ENCODE measurements around the gene TMEM158. TPM values are rescaled to one million over a fixed set of nuclear protein-coding genes. Genes with fewer than 3 reads are reported as not detected.

Gene TMEM158
- polyA plus RNA-seq, 1 donor from 2014 or later, result 7.9 TPM

DNA sequence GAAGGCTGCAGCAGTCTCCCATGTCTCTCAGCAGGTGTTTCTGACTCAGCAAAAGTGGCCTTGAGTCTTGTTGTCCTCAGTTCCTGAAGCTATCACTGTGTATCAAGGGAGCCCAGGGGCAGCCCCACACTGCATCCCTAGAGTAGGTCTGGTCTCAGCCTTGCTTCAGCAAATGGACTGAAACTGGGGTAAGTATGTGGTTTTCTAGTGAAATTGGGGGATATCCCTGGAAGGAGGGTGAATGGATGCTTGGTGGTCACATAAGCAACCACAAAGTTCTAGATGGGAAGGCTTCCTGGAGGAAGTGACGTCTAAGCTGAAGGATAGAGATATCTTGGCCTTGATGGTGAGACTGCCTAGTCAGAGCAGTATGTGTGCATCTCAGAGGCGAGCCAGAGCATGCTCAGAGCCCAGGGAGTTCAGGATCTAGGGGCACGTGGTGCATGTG, 38.4 kb downstream of the TMEM158 start:
- no peaks in the 10 kb centered on the region for H3K27me3 ChIP-seq (ENCODE audit: insufficient read depth, low read depth, low read length)
- no peak overlapping the region for H3K27ac ChIP-seq (ENCODE audit: low read length)
- no peaks in the 10 kb centered on the region for H3F3A ChIP-seq (ENCODE audit: insufficient read depth, low read length, poor library complexity, severe bottlenecking)
- no peaks in the 10 kb centered on the region for H3K79me2 ChIP-seq (replicated peaks; ENCODE audit: insufficient read depth, low read length)
- no peaks in the 10 kb centered on the region for H3K9me3 ChIP-seq (ENCODE audit: low read length)
- H3K9ac ChIP-seq (ENCODE audit: low read length), result no peak overlapping the region
- no peaks in the 10 kb centered on the region for H4K20me1 ChIP-seq (ENCODE audit: insufficient read depth)
- H3K36me3 ChIP-seq (ENCODE audit: insufficient read depth, low read length), result no peaks in the 10 kb centered on the region
- H3K4me3 ChIP-seq (ENCODE audit: low read length), result no peak overlapping the region
- TF ChIP-seq TAF1 (IDR thresholded peaks at IDR 0.05; ENCODE audit: low read depth), result no peak
- TF ChIP-seq, protein P1, sequence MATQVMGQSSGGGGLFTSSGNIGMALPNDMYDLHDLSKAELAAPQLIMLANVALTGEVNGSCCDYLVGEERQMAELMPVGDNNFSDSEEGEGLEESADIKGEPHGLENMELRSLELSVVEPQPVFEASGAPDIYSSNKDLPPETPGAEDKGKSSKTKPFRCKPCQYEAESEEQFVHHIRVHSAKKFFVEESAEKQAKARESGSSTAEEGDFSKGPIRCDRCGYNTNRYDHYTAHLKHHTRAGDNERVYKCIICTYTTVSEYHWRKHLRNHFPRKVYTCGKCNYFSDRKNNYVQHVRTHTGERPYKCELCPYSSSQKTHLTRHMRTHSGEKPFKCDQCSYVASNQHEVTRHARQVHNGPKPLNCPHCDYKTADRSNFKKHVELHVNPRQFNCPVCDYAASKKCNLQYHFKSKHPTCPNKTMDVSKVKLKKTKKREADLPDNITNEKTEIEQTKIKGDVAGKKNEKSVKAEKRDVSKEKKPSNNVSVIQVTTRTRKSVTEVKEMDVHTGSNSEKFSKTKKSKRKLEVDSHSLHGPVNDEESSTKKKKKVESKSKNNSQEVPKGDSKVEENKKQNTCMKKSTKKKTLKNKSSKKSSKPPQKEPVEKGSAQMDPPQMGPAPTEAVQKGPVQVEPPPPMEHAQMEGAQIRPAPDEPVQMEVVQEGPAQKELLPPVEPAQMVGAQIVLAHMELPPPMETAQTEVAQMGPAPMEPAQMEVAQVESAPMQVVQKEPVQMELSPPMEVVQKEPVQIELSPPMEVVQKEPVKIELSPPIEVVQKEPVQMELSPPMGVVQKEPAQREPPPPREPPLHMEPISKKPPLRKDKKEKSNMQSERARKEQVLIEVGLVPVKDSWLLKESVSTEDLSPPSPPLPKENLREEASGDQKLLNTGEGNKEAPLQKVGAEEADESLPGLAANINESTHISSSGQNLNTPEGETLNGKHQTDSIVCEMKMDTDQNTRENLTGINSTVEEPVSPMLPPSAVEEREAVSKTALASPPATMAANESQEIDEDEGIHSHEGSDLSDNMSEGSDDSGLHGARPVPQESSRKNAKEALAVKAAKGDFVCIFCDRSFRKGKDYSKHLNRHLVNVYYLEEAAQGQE (IDR thresholded peaks at IDR 0.05; ENCODE audit: borderline replicate concordance), result no peak
- TF ChIP-seq SMC3 (conservative IDR thresholded peaks at IDR 0.05; ENCODE audit: poor library complexity), result no peak
- H2AFZ ChIP-seq (ENCODE audit: low read depth, low read length), result no peak overlapping the region
- no peak overlapping the region for H3K4me2 ChIP-seq (ENCODE audit: low read length)
- H3K9me2 ChIP-seq (ENCODE audit: insufficient read depth, low read length), result no peaks in the 10 kb centered on the region

DNA sequence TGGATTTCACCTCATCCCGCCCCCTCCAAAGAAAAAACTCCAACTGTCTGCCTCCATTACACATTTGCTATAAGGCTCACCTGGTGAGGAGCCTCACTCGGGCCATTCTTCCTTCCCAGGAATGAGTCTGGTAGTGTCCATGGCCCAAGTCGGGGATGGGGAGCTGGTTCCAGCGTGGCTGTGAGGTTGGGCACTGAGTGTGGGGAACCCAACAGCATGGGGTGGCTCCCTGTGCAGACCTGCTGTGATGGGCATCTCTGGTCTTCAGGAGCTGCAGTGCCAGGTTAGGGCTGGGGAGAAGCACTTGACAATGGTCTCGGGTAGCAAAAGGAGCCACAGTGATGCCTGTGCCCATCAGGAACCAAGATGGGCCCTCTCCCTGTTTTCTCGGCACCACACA, 39.2 kb downstream of the TMEM158 start:
- no peak overlapping the region for H3K4me3 ChIP-seq (ENCODE audit: low read length)
- no peak overlapping the region for H3K27ac ChIP-seq (ENCODE audit: low read length)
- no peaks in the 10 kb centered on the region for H3F3A ChIP-seq (ENCODE audit: insufficient read depth, low read length, poor library complexity, severe bottlenecking)
- TF ChIP-seq POLR2AphosphoS5 (IDR thresholded peaks at IDR 0.05) (no peak), EP300 (conservative IDR thresholded peaks at IDR 0.05; ENCODE audit: poor library complexity, severe bottlenecking) (no peak), RAD21 (conservative IDR thresholded peaks at IDR 0.05) (no peak), TAF1 (IDR thresholded peaks at IDR 0.05; ENCODE audit: low read depth) (no peak), EZH2 (IDR thresholded peaks at IDR 0.05; ENCODE audit: borderline replicate concordance, insufficient read depth, low read length, poor library complexity, severe bottlenecking) (no peak)
- H4K20me1 ChIP-seq (ENCODE audit: insufficient read depth), result no peaks in the 10 kb centered on the region
- no peaks in the 10 kb centered on the region for H3K79me2 ChIP-seq (replicated peaks; ENCODE audit: insufficient read depth, low read length)
- H3K36me3 ChIP-seq (ENCODE audit: insufficient read depth, low read length), result no peaks in the 10 kb centered on the region
- H3K9ac ChIP-seq (ENCODE audit: low read length), result no peak overlapping the region
- no peaks in the 10 kb centered on the region for H3K27me3 ChIP-seq (ENCODE audit: insufficient read depth, low read depth, low read length)
- H3K4me2 ChIP-seq (ENCODE audit: low read length), result no peak overlapping the region
- no peaks in the 10 kb centered on the region for H3K9me3 ChIP-seq (ENCODE audit: low read length)
- no peaks in the 10 kb centered on the region for H3K9me2 ChIP-seq (ENCODE audit: insufficient read depth, low read length)
- H2AFZ ChIP-seq (ENCODE audit: low read depth, low read length), result no peak overlapping the region

DNA sequence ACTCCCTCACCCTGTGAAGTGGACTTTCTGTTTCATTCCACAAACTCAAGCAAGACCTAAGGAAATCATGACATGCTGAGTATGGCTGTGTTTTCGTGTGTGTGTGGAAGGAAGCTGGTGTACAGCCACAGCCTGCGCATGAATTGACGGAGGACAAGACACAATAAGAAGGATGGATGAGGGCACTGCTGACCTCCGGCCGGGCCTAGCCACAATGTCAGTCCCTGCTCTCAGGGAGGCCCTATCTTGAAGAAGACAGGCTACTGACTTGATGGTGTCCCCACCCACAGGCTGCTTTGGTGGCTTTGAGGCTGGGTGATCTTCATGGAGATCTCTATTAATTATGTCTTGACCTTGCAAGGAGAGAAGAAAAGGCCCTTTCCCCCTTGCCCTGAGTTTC, 40.6 kb downstream of the TMEM158 start:
- no peak overlapping the region for H3K4me3 ChIP-seq (ENCODE audit: low read length)

More for the DNA sequence above, 40.6 kb downstream of the TMEM158 start:
- Histone ChIP-seq H2AFZ (ENCODE audit: low read depth, low read length) (no peak overlapping the region), H3K9ac (ENCODE audit: low read length) (no peak overlapping the region), H3K27ac (ENCODE audit: low read length) (no peak overlapping the region), H3K79me2 (replicated peaks; ENCODE audit: insufficient read depth, low read length) (no peaks in the 10 kb centered on the region), H3K4me2 (ENCODE audit: low read length) (no peak overlapping the region), H3F3A (ENCODE audit: insufficient read depth, low read length, poor library complexity, severe bottlenecking) (no peaks in the 10 kb centered on the region), H3K9me3 (ENCODE audit: low read length) (no peaks in the 10 kb centered on the region), H3K27me3 (ENCODE audit: insufficient read depth, low read depth, low read length) (no peaks in the 10 kb centered on the region), H3K9me2 (ENCODE audit: insufficient read depth, low read length) (no peaks in the 10 kb centered on the region), H3K36me3 (ENCODE audit: insufficient read depth, low read length) (no peaks in the 10 kb centered on the region), H4K20me1 (ENCODE audit: insufficient read depth) (no peaks in the 10 kb centered on the region)
- TF ChIP-seq EZH2 (IDR thresholded peaks at IDR 0.05; ENCODE audit: borderline replicate concordance, insufficient read depth, low read length, poor library complexity, severe bottlenecking) (no peak), SMC3 (conservative IDR thresholded peaks at IDR 0.05; ENCODE audit: poor library complexity) (no peak), MXI1 (conservative IDR thresholded peaks at IDR 0.05; ENCODE audit: poor library complexity, severe bottlenecking) (no peak), POLR2AphosphoS5 (IDR thresholded peaks at IDR 0.05) (no peak), TAF1 (IDR thresholded peaks at IDR 0.05; ENCODE audit: low read depth) (no peak), RAD21 (conservative IDR thresholded peaks at IDR 0.05) (no peak), EP300 (conservative IDR thresholded peaks at IDR 0.05; ENCODE audit: poor library complexity, severe bottlenecking) (no peak)
- TF ChIP-seq, protein P2, sequence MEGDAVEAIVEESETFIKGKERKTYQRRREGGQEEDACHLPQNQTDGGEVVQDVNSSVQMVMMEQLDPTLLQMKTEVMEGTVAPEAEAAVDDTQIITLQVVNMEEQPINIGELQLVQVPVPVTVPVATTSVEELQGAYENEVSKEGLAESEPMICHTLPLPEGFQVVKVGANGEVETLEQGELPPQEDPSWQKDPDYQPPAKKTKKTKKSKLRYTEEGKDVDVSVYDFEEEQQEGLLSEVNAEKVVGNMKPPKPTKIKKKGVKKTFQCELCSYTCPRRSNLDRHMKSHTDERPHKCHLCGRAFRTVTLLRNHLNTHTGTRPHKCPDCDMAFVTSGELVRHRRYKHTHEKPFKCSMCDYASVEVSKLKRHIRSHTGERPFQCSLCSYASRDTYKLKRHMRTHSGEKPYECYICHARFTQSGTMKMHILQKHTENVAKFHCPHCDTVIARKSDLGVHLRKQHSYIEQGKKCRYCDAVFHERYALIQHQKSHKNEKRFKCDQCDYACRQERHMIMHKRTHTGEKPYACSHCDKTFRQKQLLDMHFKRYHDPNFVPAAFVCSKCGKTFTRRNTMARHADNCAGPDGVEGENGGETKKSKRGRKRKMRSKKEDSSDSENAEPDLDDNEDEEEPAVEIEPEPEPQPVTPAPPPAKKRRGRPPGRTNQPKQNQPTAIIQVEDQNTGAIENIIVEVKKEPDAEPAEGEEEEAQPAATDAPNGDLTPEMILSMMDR (IDR thresholded peaks at IDR 0.05; ENCODE audit: poor library complexity, severe bottlenecking), result no peak
- TF ChIP-seq, protein P1 (IDR thresholded peaks at IDR 0.05; ENCODE audit: borderline replicate concordance), result no peak
